ENCODE measurements around the gene KIAA1755.
"Not testable (repeated sequence)": the region's sequence is repeated elsewhere in the genome, so short reads cannot be mapped to it uniquely, and the experiment has no call there.

The KIAA1755 gene

DNA sequence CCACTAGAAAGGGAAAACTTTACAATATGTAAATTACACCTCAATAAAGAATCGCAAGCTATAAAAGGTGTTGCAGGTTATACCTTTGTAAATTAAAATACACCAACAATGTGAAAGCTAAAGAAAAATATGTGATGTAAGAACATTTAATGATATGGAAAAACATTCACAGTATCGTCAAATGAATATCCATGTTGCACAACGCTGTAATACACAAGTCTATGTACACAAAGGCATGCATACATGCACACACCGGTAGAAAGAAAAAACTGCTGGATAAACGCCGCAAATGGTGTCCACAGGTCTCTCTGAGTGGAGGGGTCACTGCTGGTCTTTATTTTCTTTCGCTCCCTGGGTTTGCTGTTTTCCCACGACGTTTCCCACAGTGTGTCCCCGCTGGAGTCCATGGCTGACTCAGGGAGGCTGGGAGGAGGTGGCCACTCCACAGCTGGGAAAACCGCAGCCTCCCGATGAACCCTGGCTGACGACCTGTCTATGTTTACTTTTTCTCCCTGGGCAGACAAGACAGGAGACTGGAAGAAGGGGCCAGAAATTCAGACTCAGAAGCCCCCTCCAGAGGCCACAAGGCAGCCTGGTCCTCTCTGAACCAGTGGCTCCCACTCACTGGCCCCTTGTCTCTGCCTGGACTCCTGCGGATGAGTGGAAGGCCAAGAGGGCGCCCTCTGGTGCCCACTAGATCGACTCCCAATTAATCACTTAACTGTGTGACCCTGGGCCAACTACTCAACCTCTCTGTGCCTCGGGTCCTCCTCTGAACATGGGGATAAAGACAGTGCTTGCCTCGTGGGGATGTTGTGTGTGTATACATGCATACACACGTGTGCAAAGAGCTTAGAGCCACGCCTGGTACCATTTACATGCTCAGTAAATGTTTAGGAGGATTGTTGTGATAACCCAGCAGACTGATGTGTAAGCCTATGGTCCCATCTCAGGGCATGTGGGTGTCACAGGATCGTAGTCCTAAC is 30.6 kb upstream of the KIAA1755 start:
- DNase-seq (ENCODE audit: low spot score), result no peak

DNA sequence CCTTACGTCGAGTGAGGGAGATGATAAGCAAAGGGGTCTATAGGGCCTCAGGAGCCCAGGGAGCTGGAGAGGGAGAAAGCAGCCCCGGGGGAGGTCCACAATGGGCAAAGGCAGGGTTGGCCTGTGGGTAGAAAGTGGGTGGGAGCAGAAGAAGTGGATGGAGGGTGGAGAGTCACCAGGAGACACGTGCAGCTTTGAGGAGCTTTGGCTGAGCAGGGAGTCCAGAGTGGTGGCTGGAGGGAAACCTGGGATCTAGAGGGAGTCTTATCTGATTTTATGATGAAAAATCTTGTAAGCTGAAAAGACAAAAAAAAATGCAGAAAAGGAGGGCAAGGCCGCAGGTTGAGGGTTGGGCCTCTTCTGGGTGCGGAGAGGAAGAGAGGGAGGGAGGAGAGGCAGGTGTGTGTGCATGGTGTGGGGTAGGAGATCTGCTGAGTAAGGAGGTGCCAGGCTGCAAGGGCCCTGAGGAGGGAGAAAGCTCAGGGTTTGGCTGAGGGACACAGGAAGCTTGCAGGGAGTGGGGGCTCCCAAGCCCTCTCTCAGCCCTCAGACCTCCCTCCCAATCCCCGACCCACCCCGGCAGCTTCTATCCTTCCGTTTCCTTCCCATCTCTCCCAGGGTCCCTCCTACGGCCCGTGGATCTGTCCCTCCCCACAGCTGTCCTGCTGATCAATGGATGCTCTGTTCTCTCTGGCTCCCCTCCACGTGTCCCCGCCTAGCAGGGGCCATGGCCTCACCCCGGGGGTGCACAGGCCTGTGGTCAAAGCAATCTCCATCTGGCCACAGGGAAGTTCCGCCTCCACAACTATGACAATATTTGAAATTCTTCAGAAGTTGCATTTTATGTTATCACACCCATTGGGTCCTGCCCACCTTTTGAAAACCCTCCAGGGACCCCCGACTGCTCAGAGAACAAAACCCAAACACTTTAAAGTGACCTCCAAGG is 26.3 kb upstream of the KIAA1755 start:
- no peak for DNase-seq (ENCODE audit: low spot score)

GRCh38 chr20:38284893-38285444 is 24.4 kb upstream of the KIAA1755 start:
- no peak for DNase-seq (ENCODE audit: low spot score)

- DNase-seq (ENCODE audit: low spot score), result not testable (repeated sequence)
Measured at GRCh38 chr20:38284066-38284650, 23.6 kb upstream of the KIAA1755 start.

- no peak for DNase-seq (ENCODE audit: low spot score)
Measured at GRCh38 chr20:38283236-38283635, 22.7 kb upstream of the KIAA1755 start.

GRCh38 chr20:38281176-38281915 is 20.8 kb upstream of the KIAA1755 start:
- not testable (repeated sequence) for DNase-seq (ENCODE audit: low spot score)

DNA sequence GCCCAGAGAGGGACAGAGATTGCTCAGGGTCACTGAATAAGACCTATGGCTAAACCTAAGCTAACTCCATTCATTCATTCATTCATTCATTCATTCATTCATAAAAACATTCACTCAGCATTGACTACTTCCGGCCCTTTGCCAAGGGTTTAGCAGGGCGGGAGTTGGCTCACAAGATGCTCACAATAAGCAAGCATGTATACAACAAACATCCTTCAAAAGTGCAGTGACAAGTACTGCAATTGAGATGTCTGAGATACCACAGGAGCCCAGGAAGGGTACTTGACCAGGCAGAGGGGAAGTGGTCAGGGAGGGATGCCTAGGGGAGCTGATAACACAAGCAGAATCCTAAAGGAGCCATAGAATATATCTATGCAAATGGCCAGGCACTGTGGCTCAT is 18.2 kb upstream of the KIAA1755 start:
- DNase-seq (ENCODE audit: low spot score), result no peak

DNA sequence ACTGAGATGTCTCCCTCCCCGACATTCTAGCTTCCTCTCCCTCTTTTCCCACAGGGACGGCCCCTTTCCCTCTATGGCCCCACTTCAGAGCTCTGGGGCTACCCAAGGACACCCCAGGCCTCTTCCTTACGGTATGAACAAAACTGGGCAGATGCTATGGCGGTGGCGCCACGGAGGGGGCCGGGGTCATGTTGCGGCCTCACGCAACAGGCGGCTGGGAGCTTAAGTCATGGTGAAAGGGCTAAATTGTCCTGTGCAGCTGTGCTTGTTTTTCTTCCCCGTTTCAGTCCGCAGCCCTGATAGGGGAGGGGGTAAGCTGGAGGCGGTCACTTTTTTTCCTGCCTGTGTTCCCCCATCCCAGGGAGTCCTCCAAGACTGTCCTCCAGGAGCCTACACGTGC is 17.6 kb upstream of the KIAA1755 start:
- no peak for DNase-seq (ENCODE audit: low spot score)

DNA sequence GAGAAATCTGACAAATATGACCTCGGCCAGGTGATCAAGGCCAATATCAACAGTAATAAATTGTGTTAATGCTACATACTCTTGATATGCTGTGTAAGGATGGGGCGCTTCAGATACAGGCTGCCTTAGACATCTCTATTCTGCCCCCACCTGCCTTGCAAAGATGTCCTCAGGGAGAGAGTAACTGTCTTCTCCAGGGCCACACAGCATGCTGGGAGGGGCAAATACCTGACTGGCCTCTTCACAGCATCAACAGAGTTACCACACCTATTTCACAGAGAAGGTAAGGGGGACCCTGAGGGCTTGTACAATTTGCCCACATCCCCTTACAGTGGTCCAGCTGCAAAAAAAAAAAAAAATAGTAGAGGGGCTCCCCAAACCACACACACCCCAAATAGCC is 17.2 kb upstream of the KIAA1755 start:
- no peak for DNase-seq (ENCODE audit: low spot score)

GRCh38 chr20:38277285-38277684 is 16.8 kb upstream of the KIAA1755 start:
- DNase-seq (ENCODE audit: low spot score), result no peak

DNA sequence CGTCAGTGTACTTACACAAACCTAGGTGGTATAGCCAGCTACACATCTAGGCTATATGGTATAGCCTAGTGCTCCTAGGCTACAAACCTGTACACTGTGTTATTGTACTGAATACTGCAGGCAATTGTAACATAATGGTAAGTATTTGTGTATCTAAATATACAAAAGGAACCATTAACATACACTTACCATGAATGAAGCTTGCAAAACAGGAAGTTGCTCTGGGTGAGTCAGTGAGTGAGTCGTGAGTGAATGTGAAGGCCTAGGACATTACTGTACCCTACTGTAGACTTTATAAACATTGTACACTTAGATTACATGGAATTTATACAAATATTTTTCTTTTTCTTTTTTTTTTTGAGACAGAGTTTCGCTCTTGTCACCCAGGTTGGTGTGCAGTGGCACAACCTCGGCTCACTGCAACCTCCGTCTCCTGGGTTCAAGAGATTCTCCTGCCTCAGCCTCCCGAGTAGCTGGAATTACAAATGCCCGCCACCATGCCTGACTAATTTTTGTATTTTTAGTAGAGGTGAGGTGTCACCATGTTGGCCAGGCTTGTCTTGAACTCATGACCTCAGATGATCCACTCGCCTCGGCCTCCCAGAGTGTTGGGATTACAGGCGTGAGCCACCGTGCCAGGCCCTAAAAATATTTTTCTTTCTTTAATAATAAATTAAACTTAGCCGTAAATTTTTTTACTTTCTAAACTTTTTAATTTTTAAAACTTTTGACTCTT is 15.4 kb upstream of the KIAA1755 start:
- DNase-seq (ENCODE audit: low spot score), result no peak

- DNase-seq (ENCODE audit: low spot score), result no peak
Measured at GRCh38 chr20:38272961-38273360, 12.4 kb upstream of the KIAA1755 start.

DNA sequence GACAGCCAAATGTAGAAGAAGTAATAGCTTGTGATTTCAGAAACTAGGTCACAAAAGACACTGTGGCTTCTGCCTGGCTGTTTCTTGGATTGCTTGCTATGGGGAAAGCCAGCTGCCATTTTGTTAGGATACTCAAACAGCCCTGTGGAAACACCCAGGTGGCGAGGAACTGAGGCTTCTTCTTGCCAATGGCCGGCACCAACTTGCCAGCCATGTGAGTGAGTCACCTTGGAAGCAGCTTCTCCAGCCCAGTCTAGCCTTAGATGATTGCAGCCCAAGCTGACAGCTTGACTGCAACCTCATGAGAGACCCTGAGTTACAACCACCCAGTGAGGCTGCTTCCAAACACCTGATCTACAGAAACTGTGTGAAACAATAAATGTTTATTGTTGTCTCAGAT is 11.9 kb upstream of the KIAA1755 start:
- DNase-seq (ENCODE audit: low spot score), result no peak

GRCh38 chr20:38271608-38272120 is 11.1 kb upstream of the KIAA1755 start:
- no peak for DNase-seq (ENCODE audit: low spot score)

- no peak for DNase-seq (ENCODE audit: low spot score)
Measured at GRCh38 chr20:38270869-38271605, 10.5 kb upstream of the KIAA1755 start.

GRCh38 chr20:38269715-38270114 is 9.2 kb upstream of the KIAA1755 start:
- DNase-seq (ENCODE audit: low spot score), result no peak

DNA sequence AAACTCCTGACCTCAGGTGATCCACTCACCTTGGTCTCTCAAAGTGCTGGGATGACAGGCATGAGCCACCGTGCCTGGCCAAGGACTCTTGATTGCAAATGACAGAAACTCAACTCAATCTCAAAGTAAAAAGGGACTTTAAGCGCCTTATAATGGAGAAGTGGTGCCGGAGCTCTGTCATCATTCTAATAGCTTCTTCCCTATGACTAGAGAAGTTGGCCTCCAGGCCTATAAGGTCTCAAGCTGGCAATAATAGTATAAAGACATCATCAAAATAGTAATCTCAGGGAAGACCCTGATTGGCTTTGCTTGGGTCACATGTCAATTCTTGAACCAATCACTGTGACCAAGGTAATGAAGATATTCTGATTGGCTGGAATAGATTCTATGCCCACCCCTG is 8.5 kb upstream of the KIAA1755 start:
- no peak for DNase-seq (ENCODE audit: low spot score)

- DNase-seq (ENCODE audit: low spot score), result no peak
Measured at GRCh38 chr20:38267901-38268514, 7.5 kb upstream of the KIAA1755 start.

DNA sequence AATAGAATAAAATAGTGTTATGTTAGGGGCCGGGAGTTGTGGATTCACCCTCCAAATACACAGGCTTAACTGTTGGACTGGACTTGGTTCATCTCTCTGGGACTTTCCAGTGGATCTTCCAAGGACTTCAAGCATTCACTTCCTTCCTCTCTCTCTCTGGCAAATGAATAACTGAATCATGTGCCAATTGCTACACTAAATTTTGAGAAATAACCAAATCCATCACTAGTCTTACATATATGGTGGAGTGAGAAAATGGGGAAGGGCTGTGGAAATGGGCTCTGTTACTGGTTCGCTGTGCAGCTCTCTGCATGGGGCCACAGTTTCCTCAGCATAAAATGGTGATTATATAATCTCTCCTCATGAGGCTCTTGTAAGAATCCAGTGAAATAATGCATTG is 6.8 kb upstream of the KIAA1755 start:
- no peak for DNase-seq (ENCODE audit: low spot score)
